T-helper 2 cell treated with Interferon-gamma antibody and Interleukin-4, amounts not matched to agents 100 ng/mL and 5 ng/mL, for 36 hours (primary cell): Measurements from ENCODE around the gene PIGO. TPM values are rescaled to one million over a fixed set of nuclear protein-coding genes. Genes with fewer than 3 reads are reported as not detected.

Experiments used
- intact Hi-C: fragments of 100-400 bp; cut with micrococcal nuclease; formaldehyde crosslinking; loops from one replicate; pipeline ENCODE4 v1.15.1; 2023
- total RNA-seq: library from RNA; stranded (reverse); gene quantifications from 2 replicates; pipeline ENCODE4 v1.2.3, GENCODE V29; 2022

Gene PIGO
- total RNA-seq, 1 donor from 2014 or later: 26.4 TPM

GRCh38 chr9:35073279-35073612 lies 23.1 kb downstream of the PIGO start:
- intact Hi-C loops: loop anchor here (5.0 to 10.0 kb wide), 3 partner anchors 408 to 739 kb away; partner anchors contain the start of genes CCL27, SPAG8 and TESK1

- intact Hi-C loops: loop anchor here (1.0 to 10.0 kb wide), 8 partner anchors 8 to 740 kb away; partner anchors contain the start of genes CCL27, DNAJB5, PIGO and SPAG8
Observed at GRCh38 chr9:35072461-35073278, 23.7 kb downstream of the PIGO start, which contains the start of gene VCP. VCP (minus strand) TSS chr9:35072625; CDS start chr9:35072353, 272 bp downstream.

GRCh38 chr9:35071814-35072460 lies 24.5 kb downstream of the PIGO start:
- intact Hi-C loops: loop anchor here (1.0 to 10.0 kb wide), 8 partner anchors 8 to 740 kb away; partner anchors contain the start of genes CCL27, DNAJB5, PIGO and SPAG8

DNA sequence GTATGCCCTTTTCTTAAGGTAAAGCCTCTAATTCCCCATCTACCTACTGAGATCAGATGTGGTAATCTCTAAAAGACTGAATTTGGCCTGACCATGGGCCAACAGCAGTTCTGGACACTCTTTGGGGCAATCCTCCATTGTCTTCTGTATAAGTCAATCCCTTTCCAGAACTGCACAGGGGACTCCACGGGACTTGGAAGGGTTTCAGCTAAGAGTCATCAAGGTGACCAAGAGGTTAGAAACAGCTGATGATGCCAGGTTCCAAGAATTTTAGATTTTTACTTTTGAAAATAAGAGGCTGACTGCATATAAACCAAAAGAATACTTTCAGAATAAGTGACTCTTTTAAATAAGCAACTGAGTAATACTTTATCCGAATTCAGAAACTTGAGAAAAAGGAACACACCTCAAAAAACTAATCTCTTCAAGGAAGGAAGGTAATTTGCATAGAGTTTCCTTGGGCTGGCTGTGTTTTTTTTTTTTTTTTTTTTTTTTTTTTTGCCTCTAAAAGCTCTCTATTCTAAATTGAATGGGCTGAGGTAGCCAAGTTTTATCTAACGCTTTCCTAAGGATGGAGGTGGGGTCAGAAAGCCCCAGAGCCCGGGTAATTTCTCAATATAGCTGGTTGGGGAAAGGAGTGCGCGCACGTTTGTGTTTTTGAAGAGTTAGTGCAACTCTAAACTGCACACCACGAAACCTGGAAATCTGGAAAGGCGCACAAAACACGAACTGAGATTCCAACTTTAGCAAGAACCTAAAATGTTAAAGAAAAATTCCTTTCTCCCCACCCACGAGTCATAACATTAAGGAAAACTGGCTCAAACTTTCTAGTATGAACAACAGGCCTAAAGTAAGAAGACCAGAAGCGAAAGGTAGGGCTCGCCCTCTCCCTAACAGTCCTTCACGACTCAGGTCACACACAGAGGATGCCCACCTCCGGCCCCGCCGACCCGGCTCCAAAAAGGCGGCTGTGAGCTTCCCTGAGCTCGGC lies 25.3 kb downstream of the PIGO start:
- intact Hi-C loops: loop anchor here (5.0 to 10.0 kb wide), 3 partner anchors 406 to 741 kb away; partner anchors contain the start of genes CCL27, SPAG8 and TESK1

- intact Hi-C loops: no loop called here
Observed at GRCh38 chr9:35069020-35069419, 27.4 kb downstream of the PIGO start.

GRCh38 chr9:35067056-35067455 lies 29.3 kb downstream of the PIGO start:
- intact Hi-C loops: no loop called here

GRCh38 chr9:35060548-35061207 lies 35.7 kb downstream of the PIGO start:
- intact Hi-C loops: no loop called here

GRCh38 chr9:35059438-35059837 lies 37.0 kb downstream of the PIGO start:
- intact Hi-C loops: no loop called here

DNA sequence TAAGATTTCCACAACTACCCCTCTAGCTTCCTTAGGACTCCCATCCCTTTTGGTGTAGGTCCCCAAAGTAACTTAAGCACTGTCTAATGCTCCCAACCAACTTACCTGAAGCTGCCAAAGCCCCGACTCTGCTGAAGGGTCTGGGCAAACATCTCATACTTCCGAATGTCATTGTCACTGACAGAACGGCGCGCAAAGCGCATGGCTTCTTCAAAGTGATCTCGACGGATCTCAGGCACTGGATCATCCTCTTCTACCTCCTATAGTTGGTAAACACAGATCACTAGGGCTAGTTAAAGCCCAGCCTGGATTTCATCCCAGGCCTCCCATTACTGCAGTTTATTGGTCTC lies 39.1 kb downstream of the PIGO start:
- intact Hi-C loops: no loop called here

GRCh38 chr9:35056571-35057270 lies 39.7 kb downstream of the PIGO start:
- intact Hi-C loops: no loop called here

DNA sequence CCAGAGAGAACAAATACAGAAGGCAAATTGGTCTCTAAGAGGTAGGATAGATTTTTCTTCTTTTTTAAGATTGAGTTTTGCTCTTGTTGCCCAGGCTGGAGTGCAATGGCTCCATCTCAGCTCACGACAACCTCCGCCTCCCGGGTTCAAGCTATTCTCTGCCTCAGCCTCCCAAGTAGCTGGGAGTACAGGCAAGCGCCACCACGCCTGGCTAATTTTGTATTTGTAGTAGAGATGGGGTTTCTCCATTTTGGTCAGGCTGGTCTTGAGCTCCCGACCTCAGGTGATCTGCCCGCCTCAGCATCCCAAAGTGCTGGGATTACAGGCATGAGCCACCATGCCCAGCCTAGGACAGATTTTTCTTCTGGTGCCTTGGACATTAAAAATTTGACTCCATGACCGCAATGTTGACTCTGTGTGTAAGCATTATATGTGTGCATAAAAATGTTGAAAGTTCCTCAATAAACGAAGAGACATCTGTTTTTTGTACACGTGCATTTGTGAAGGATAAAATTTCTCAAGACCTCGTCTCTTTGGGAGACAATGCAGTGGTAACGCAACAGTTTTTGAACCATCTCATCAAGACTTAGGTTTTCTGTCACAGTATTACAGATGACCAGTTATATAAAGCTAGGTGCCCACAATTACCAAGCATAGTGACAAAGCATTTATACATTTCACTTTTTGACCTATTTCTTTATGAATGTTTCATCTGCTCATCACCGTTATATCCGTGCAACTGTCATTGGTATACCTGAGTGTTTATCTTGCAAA lies 41.3 kb downstream of the PIGO start:
- intact Hi-C loops: loop anchor here (1.0 kb wide), 1 partner anchor 11 kb away; no protein-coding TSS in a partner anchor

DNA sequence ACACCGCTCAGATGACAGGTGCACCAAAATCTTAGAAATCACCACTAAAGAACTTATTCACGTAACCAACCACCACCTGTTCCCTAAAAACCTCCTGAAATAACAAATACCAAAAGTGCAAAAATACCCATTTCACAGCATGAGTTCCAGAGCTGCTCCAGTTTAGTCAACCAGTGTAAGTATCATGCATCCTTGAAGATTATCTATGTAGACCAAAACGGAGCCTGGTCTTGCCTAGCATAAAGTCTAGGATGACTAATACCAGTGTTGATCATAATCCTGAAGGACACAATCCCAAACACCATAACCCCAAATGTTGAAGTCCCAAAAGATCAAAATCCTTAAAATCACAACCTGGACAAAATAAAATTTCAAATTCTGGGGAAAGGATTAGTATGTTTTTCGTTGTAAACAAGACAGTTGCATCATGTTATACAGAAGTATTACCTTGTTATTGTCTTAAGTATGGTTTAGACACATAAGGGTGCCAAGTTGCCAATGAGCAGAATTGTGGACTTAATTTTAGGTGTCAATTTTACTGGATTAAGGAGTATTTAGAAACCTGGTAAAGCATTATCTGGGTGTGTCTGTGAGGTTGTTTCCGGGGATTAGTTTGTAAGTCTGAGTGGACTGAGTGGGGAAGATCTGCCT lies 42.1 kb downstream of the PIGO start:
- intact Hi-C loops: loop anchor here (1.0 kb wide), 1 partner anchor 10 kb away; no protein-coding TSS in a partner anchor

- intact Hi-C loops: loop anchor here (1.0 kb wide), 1 partner anchor 152 kb away; no protein-coding TSS in a partner anchor
Observed at GRCh38 chr9:35051069-35051967, 45.1 kb downstream of the PIGO start.

DNA sequence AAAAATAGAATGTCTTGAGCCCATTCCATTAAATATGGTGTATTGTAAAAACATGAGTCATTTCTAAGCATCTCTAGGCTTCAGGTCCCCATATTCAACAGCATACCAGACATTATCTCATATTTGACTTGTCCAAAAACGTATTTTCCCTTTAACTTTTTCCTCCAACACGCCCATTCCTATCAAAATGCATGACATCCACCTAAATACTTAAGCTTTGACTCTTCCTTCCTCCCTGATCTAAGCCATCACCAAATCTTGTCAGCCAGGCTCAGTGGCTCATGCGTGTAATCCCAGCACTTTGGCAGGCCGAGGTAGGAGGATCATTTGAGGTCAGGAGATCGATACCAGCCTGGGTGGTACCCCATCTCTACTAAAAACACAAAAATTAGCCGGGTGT lies 47.9 kb downstream of the PIGO start:
- intact Hi-C loops: no loop called here

GRCh38 chr9:35044071-35044470 lies 52.3 kb downstream of the PIGO start:
- intact Hi-C loops: loop anchor here (1.0 kb wide), 1 partner anchor 10 kb away; no protein-coding TSS in a partner anchor

GRCh38 chr9:35042891-35043545 lies 53.4 kb downstream of the PIGO start:
- intact Hi-C loops: no loop called here

- intact Hi-C loops: no loop called here
Observed at GRCh38 chr9:35042081-35042604, 54.2 kb downstream of the PIGO start.
